OCI-LY3 (cell line): ENCODE measurements around the gene ADCY3.

Source experiments
- H2AFZ ChIP-seq: fragments of 200-600, 300-600 bp; shearing (Covaris generic); 2 replicates; pipeline ENCODE4 v1.6.0; 2014; ENCODE audit warnings: antibody characterized with exemption, low read depth, low read length
- H3K27ac ChIP-seq: fragments of 200-600, 300-600 bp; sonication (generic); 2 replicates; pipeline ENCODE4 v1.5.1; 2014; ENCODE audit warnings: mild to moderate bottlenecking, low read length, moderate library complexity, mixed read lengths
- H3K27me3 ChIP-seq: fragments of 200-600, 300-600 bp; sonication (generic); 2 replicates; pipeline ENCODE4 v1.6.1; 2014; ENCODE audit warnings: low read depth, low read length, mixed read lengths
- H3K36me3 ChIP-seq: fragments of 200-600, 300-600 bp; sonication (generic); replicated peaks from 2 replicates; pipeline ENCODE3; 2014; ENCODE audit warnings: low read depth, low read length, mixed read lengths
- H3K4me1 ChIP-seq: fragments of 300-600, 200-600 bp; sonication (generic); 2 replicates; pipeline ENCODE4 v1.6.1; 2014; ENCODE audit warnings: low read length, mixed read lengths
- H3K4me2 ChIP-seq: fragments of 200-600, 300-600 bp; sonication (generic); 2 replicates; pipeline ENCODE4 v1.6.1; 2014; ENCODE audit warnings: low read length, mixed read lengths
- H3K4me3 ChIP-seq: fragments of 300-600, 200-600 bp; sonication (generic); 2 replicates; pipeline ENCODE4 v1.5.1; 2014; ENCODE audit warnings: antibody characterized with exemption, mild to moderate bottlenecking, low read length, moderate library complexity
- H3K79me2 ChIP-seq: fragments of 300-600, 200-600 bp; shearing (Covaris generic); 2 replicates; pipeline ENCODE4 v1.6.1; 2014; ENCODE audit warnings: mild to moderate bottlenecking, low read length, mixed read lengths
- H3K9ac ChIP-seq: fragments of 300-600, 200-600 bp; shearing (Covaris generic); 2 replicates; pipeline ENCODE4 v1.6.0; 2014; ENCODE audit warnings: mild to moderate bottlenecking, low read length, moderate library complexity
- H3K9me3 ChIP-seq: fragments of 200-600, 300-600 bp; shearing (Covaris generic); 2 replicates; pipeline ENCODE4 v1.6.1; 2014; ENCODE audit warnings: low read length, mixed read lengths; ENCODE audit not compliant: insufficient read depth
- H4K20me1 ChIP-seq: fragments of 200-600, 300-600 bp; sonication (generic); 2 replicates; pipeline ENCODE4 v1.6.1; 2016; ENCODE audit warnings: low read length, mixed read lengths; ENCODE audit not compliant: insufficient read depth
- EZH2phosphoT487 ChIP-seq: fragments of 200-600 bp; shearing (Covaris generic); IDR thresholded peaks from 2 replicates; pipeline ENCODE4 v1.6.1; 2018; ENCODE audit warnings: antibody characterized with exemption, mixed run types, low read depth
- TF ChIP-seq, protein P1 (sequence below): fragments of 200-600, 300-600 bp; sonication (generic); IDR thresholded peaks from 2 replicates; pipeline ENCODE4 v1.5.1; 2014; ENCODE audit warnings: antibody characterized with exemption, low read length, low read depth

The ADCY3 gene

DNA sequence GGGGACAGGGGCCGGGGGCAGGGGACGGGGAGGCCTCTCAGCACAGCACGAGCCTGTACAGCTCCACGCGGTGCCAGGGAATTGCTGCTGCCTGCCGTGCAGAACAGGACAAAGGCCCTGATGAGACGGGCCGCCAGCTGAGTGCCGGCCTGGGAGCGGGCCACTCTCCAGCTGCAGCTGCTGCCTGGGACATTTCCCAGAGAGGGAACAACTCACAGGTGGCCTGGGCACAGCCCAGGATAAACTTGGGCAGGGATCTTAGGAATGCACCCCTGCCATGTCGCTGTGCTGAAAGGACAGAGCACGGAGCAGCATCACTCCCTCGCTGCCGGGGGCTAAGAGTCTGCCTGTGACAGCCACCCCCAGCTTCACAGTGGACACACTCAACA, 88.0 kb downstream of the ADCY3 start:
- TF ChIP-seq, protein P1, sequence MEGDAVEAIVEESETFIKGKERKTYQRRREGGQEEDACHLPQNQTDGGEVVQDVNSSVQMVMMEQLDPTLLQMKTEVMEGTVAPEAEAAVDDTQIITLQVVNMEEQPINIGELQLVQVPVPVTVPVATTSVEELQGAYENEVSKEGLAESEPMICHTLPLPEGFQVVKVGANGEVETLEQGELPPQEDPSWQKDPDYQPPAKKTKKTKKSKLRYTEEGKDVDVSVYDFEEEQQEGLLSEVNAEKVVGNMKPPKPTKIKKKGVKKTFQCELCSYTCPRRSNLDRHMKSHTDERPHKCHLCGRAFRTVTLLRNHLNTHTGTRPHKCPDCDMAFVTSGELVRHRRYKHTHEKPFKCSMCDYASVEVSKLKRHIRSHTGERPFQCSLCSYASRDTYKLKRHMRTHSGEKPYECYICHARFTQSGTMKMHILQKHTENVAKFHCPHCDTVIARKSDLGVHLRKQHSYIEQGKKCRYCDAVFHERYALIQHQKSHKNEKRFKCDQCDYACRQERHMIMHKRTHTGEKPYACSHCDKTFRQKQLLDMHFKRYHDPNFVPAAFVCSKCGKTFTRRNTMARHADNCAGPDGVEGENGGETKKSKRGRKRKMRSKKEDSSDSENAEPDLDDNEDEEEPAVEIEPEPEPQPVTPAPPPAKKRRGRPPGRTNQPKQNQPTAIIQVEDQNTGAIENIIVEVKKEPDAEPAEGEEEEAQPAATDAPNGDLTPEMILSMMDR = no peak
- TF ChIP-seq EZH2phosphoT487 = no peak
- no peaks in the 10 kb centered on the region for H3K79me2 ChIP-seq
- no peak overlapping the region for H3K9ac ChIP-seq
- H3K4me1 ChIP-seq = no peaks in the 10 kb centered on the region
- no peak overlapping the region for H3K4me2 ChIP-seq
- no peak overlapping the region for H2AFZ ChIP-seq
- H3K9me3 ChIP-seq = no peaks in the 10 kb centered on the region
- H3K27me3 ChIP-seq = no peaks in the 10 kb centered on the region
- no peaks in the 10 kb centered on the region for H4K20me1 ChIP-seq
- no peak overlapping the region for H3K27ac ChIP-seq
- no peak overlapping the region for H3K4me3 ChIP-seq
- H3K36me3 ChIP-seq = peaks cover 56% of the 10 kb centered on the region

DNA sequence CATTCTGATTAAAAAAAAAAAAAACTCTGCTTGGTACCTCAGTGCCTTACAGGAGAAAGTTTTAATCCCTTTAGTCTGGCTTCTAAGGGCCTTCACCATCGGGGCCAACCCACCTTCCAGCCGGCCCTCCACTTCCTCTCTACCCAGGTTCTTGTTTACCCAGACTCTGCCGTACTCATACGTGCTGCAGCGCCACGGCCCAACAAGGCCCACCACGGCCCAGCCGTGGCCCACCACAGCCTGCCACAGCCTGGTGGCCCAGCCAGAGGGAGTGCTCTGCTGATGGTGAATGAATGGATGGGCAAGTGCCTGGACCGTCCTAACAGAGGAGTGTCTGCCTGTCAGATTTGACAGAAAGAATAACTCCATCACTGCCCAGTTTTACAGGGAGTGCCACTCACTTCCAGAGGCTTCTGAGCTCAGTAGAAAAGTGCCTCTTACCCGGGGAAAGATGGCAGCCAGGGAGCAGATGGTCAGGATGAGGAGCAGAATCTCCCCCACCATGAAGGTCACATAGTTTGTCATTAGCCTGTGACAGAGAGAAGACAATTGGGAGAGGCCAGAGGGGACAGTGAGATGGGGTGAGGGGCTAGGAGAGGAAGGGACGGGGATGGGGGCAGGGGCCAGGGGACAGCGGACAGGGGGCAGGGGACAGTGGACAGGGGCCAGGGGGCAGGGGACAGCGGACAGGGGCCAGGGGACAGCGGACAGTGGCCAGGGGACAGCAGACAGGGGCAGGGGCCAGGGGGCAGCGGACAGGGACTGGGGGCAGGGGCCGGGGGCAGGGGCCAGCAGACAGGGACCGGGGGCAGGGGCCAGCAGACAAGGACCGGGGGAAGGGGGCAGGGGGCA, 88.6 kb downstream of the ADCY3 start:
- Histone ChIP-seq H3K4me2 (no peak overlapping the region), H3K4me3 (no peak overlapping the region), H3K4me1 (no peaks in the 10 kb centered on the region), H3K9me3 (no peaks in the 10 kb centered on the region), H3K79me2 (no peaks in the 10 kb centered on the region), H3K27ac (no peak overlapping the region), H3K36me3 (peaks cover 56% of the 10 kb centered on the region), H3K27me3 (no peaks in the 10 kb centered on the region), H4K20me1 (no peaks in the 10 kb centered on the region), H3K9ac (no peak overlapping the region), H2AFZ (no peak overlapping the region)
- TF ChIP-seq EZH2phosphoT487 = no peak
- TF ChIP-seq, protein P1 = no peak

DNA sequence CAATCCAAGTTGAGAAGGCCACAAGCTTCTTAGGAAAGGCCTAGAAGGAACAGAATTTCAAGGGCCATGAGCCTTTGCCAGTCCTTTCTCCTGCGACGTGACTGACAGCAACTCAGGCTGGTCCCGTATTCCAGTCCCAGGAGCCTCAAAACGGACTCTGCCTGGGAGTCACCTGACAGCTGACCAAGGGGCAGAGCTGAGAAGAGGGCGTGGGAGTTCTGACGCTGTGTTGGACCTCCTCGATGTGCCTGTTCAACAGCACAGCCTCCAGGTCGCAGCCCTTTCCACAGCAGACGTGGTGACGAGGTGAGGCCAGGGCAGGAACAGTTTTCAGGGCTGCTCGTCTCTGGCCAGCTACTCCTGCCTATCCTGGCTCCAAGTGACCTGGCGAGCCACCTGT, 89.3 kb downstream of the ADCY3 start:
- Histone ChIP-seq H3K36me3 (peaks cover 56% of the 10 kb centered on the region), H3K9me3 (no peaks in the 10 kb centered on the region), H4K20me1 (no peaks in the 10 kb centered on the region), H3K4me3 (no peak overlapping the region), H3K4me2 (no peak overlapping the region), H2AFZ (no peak overlapping the region), H3K4me1 (no peaks in the 10 kb centered on the region), H3K9ac (no peak overlapping the region), H3K27me3 (no peaks in the 10 kb centered on the region), H3K27ac (no peak overlapping the region), H3K79me2 (no peaks in the 10 kb centered on the region)
- TF ChIP-seq, protein P1 = no peak
- TF ChIP-seq EZH2phosphoT487 = no peak

DNA sequence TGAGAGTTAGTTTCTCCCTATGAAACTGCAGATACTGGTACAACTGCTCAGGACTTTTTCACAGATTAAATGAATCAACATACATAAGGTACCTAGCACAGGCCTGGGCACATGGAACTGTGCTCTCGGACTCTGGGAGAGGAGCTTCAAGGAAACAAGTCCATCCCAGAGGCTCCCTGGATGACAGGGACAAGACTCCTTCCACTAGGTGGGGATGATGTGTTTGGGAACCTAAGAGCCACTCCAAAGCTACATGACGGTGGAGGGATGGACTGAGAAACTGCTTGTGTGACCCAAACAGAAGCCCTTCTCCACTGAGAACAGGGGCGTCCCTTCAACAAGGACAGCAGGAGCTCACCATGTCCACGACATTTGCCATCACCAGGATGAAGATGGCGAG, 89.7 kb downstream of the ADCY3 start:
- Histone ChIP-seq H3K27ac (no peak overlapping the region), H3K9ac (no peak overlapping the region), H3K4me2 (no peak overlapping the region), H3K4me3 (no peak overlapping the region), H4K20me1 (no peaks in the 10 kb centered on the region), H2AFZ (no peak overlapping the region), H3K27me3 (no peaks in the 10 kb centered on the region), H3K36me3 (peaks cover 60% of the 10 kb centered on the region), H3K79me2 (no peaks in the 10 kb centered on the region), H3K9me3 (no peaks in the 10 kb centered on the region), H3K4me1 (no peaks in the 10 kb centered on the region)
- no peak for TF ChIP-seq EZH2phosphoT487
- TF ChIP-seq, protein P1 = no peak
